Activated CD8-positive, alpha-beta T cell treated with anti-CD3 and anti-CD28 coated beads for 36 hours (primary cell): Measurements from ENCODE around the gene ERC2. TPM values are rescaled to one million over a fixed set of nuclear protein-coding genes. Genes with fewer than 3 reads are reported as not detected.

Experiments
- ATAC-seq: fragments of 200-7000 bp; cut with Tn5 transposase; one replicate; pipeline ENCODE4 v1.10.0; 2021; ENCODE audit warnings: mild to moderate bottlenecking, moderate library complexity
- CTCF ChIA-PET: fragments of 350-600 bp; sonication (Branson Sonifier 250); formaldehyde crosslinking; loops from one replicate; lab custom pipeline; 2021; ENCODE audit warnings: antibody characterized with exemption; lab: Charles Lee
- POLR2A ChIA-PET: fragments of 350-600 bp; sonication (Branson Sonifier 250); formaldehyde crosslinking; loops from one replicate; lab custom pipeline; 2021; ENCODE audit warnings: antibody characterized with exemption; lab: Charles Lee
- DNase-seq: peaks from one replicate; pipeline ENCODE4 v3.0.0-alpha.2; 2020
- H3K27ac Mint-ChIP-seq: one replicate; pipeline ENCODE4 v1.8.0; 2021; ENCODE audit warnings: mild to moderate bottlenecking, mixed read lengths
- H3K27me3 Mint-ChIP-seq: one replicate; pipeline ENCODE4 v1.8.0; 2021; ENCODE audit warnings: mixed read lengths
- H3K36me3 Mint-ChIP-seq: one replicate; pipeline ENCODE4 v1.8.0; 2021; ENCODE audit warnings: low read depth, mixed read lengths
- H3K4me1 Mint-ChIP-seq: one replicate; pipeline ENCODE4 v1.8.0; 2021; ENCODE audit warnings: low read depth, mixed read lengths
- H3K4me3 Mint-ChIP-seq: one replicate; pipeline ENCODE4 v1.8.0; 2021; ENCODE audit warnings: mild to moderate bottlenecking, moderate library complexity, mixed read lengths
- H3K9me3 Mint-ChIP-seq: one replicate; pipeline ENCODE4 v1.8.0; 2021; ENCODE audit warnings: mixed read lengths
- intact Hi-C: fragments of 100-400 bp; cut with micrococcal nuclease; formaldehyde crosslinking; loops from one replicate; pipeline ENCODE4 v1.10.0; 2022
- total RNA-seq, 2 experiments: library from RNA; stranded (reverse); gene quantifications; one replicate each; pipeline ENCODE4 v1.2.3, GENCODE V29; 2021
- TF ChIP-seq, protein P1 (sequence below): fragments of 200-600 bp; IDR thresholded peaks from one replicate; pipeline ENCODE4 v1.8.0; 2022; ENCODE audit warnings: antibody characterized with exemption, mild to moderate bottlenecking

Gene ERC2
- total RNA-seq, 2 experiments from 2014 or later = 0.18 to 0.52 TPM

DNA sequence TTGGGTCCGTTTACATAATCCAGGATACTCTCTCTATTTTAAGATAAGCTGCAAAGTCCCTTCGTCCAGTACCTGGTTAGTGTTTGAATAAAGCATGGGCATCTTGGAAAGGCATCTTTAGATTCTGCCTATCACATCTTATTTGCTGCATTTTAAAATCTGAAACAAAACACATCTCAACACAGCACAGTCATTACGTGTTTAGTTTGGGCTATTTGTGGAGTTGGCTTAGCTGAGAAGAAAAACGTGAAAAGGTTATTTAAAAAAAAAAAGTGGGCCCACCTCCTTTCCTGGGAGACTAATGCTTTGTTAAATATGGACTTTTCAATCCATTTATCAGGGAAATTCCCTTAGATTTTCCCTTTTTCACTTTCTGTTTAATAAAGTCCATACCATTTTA lies 806.7 kb downstream of the ERC2 start:
- ChIA-PET CTCF (no interaction called here), POLR2A (no interaction called here)
- Mint-ChIP-seq H3K4me1 (peaks cover 12% of the 10 kb centered on the region), H3K4me3 (no peak overlapping the region), H3K27ac (no peak overlapping the region), H3K36me3 (no peaks in the 10 kb centered on the region), H3K9me3 (no peaks in the 10 kb centered on the region), H3K27me3 (peaks cover 2% of the 10 kb centered on the region)
- intact Hi-C loops = no loop called here
- TF ChIP-seq, protein P1, sequence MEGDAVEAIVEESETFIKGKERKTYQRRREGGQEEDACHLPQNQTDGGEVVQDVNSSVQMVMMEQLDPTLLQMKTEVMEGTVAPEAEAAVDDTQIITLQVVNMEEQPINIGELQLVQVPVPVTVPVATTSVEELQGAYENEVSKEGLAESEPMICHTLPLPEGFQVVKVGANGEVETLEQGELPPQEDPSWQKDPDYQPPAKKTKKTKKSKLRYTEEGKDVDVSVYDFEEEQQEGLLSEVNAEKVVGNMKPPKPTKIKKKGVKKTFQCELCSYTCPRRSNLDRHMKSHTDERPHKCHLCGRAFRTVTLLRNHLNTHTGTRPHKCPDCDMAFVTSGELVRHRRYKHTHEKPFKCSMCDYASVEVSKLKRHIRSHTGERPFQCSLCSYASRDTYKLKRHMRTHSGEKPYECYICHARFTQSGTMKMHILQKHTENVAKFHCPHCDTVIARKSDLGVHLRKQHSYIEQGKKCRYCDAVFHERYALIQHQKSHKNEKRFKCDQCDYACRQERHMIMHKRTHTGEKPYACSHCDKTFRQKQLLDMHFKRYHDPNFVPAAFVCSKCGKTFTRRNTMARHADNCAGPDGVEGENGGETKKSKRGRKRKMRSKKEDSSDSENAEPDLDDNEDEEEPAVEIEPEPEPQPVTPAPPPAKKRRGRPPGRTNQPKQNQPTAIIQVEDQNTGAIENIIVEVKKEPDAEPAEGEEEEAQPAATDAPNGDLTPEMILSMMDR = no peak
- ATAC-seq = no peak
- no peak for DNase-seq

DNA sequence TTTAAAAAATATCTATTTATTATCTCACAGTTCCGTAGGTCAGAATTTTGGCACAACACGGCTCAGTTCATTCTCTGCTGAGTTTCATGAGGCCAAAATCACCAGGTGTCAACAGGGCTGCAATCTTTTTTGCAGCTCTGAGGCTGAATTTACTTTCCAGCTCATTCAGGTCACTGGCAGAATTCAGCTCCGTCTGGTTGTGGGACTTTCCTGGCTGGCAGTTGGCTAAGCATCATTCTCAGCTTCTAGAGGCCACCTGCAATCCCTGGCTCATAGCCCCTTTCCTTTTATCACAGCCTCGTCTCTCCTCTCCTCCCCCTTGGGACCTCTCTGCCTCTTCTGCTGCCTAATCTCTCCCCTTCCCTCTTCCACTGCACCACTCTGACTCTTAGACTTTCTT lies 807.1 kb downstream of the ERC2 start:
- CTCF ChIA-PET = no interaction called here
- H3K36me3 Mint-ChIP-seq = no peaks in the 10 kb centered on the region
- ATAC-seq (no peak), DNase-seq (no peak)
- no peak overlapping the region for H3K27ac Mint-ChIP-seq
- peaks cover 12% of the 10 kb centered on the region for H3K4me1 Mint-ChIP-seq
- no peak overlapping the region for H3K4me3 Mint-ChIP-seq
- POLR2A ChIA-PET = no interaction called here
- no peaks in the 10 kb centered on the region for H3K9me3 Mint-ChIP-seq
- intact Hi-C loops = no loop called here
- TF ChIP-seq, protein P1 = no peak
- peaks cover under 1% of the 10 kb centered on the region for H3K27me3 Mint-ChIP-seq

DNA sequence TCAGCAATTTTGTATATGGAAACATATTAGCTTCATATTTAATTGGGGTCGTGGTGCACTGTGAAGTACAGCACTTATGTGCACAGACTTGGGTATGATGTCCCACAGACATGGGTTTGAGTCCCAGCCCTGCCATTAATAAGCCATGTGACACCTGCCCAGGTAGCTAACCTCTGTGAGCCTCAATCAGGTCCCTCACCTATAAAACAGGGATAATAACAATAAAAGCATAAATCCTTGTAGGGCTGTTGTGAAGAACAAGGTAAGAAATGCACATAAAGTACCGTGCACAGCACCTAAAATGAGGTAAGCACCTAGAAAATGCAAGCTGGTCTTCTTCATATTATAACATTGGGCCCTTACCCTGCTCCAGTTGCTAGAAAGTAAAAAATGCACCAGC lies 807.6 kb downstream of the ERC2 start:
- no peaks in the 10 kb centered on the region for H3K9me3 Mint-ChIP-seq
- DNase-seq (no peak), ATAC-seq (no peak)
- no peak overlapping the region for H3K4me3 Mint-ChIP-seq
- POLR2A ChIA-PET = interaction anchor here (0.9 kb wide), 1 partner anchor 12 kb away, joined by 3 read pairs; no protein-coding TSS in a partner anchor
- H3K27ac Mint-ChIP-seq = no peak overlapping the region
- H3K36me3 Mint-ChIP-seq = no peaks in the 10 kb centered on the region
- intact Hi-C loops = no loop called here
- H3K4me1 Mint-ChIP-seq = peaks cover 12% of the 10 kb centered on the region
- CTCF ChIA-PET = no interaction called here
- TF ChIP-seq, protein P1 = no peak
- H3K27me3 Mint-ChIP-seq = no peaks in the 10 kb centered on the region

DNA sequence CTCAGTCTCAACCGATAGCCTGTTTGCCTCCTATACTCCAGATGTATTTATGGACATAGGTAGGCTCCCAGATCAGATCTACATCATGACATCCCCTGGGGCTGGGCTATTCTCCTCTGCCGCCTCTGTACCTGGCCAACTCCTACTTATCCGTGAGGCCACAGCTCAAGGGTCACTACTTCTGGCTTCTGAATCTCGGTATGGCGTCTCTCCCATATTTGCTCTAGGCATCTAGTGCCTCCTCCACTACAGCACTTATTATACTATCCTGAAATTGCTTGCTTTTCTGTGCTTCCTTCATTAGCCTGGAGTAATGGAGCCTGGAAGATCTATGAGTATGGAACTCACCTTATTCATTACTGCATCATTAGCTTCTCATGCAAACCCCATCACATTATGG lies 808.6 kb downstream of the ERC2 start:
- CTCF ChIA-PET = no interaction called here
- Mint-ChIP-seq H3K36me3 (no peaks in the 10 kb centered on the region), H3K4me3 (no peak overlapping the region), H3K27me3 (no peaks in the 10 kb centered on the region), H3K9me3 (no peaks in the 10 kb centered on the region), H3K27ac (no peak overlapping the region), H3K4me1 (peaks cover 10% of the 10 kb centered on the region)
- POLR2A ChIA-PET = no interaction called here
- no peak for ATAC-seq
- DNase-seq = no peak
- intact Hi-C loops = no loop called here
- TF ChIP-seq, protein P1 = no peak

DNA sequence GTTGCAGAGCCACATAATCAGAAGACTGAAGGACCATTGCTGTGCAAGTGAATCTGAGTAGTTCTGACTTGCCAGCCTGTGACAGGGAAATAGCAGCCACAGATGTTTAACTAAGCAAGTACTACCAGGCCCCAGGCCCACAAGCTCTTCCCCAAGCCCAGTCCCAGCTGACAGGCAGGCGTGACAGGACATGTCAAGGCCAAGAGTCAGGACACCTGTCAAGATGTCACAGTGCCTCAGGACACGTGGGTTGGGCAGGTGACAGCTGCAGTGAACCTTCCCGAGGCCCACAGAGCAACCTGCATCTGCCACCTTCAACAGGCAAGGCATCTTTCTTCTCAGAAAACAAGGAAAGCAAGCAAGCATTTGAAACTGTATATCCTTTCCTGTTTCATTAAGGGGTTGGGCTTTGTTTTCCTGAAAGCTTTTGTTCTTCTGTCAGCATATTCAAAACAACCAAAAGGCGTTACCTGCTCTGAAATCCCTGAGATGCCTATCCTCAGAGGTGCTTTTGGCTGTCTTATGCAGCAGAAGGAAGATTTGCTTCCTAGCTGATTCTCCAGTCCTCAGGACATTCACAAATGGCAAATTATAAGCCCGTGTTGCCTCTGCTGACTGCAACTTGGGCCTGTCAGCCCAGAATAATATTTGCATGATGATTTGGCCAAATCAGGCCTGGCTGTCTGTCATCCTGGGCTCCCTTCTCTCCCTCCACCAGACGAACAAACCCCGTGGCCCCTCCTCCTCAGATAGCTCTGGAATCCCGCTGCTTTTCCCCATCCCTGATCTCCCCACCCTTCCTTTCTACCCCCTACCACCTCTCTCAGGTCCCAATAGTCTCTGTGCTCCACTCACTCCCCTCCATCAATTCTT lies 809.3 kb downstream of the ERC2 start:
- POLR2A ChIA-PET = no interaction called here
- ATAC-seq = no peak

More for the DNA sequence above, 809.3 kb downstream of the ERC2 start:
- no peaks in the 10 kb centered on the region for H3K36me3 Mint-ChIP-seq
- CTCF ChIA-PET = no interaction called here
- no peak overlapping the region for H3K27ac Mint-ChIP-seq
- H3K9me3 Mint-ChIP-seq = no peaks in the 10 kb centered on the region
- peaks cover 9% of the 10 kb centered on the region for H3K4me1 Mint-ChIP-seq
- intact Hi-C loops = no loop called here
- no peaks in the 10 kb centered on the region for H3K27me3 Mint-ChIP-seq
- DNase-seq = no peak
- TF ChIP-seq, protein P1 = no peak
- H3K4me3 Mint-ChIP-seq = no peak overlapping the region
